NAMALWA (cell line): ENCODE measurements around the gene MVK.
A peak's percentile ranks its signal among the peaks of the same experiment; 100 is the strongest.
"Not testable (repeated sequence)": the region's sequence is repeated elsewhere in the genome, so short reads cannot be mapped to it uniquely, and the experiment has no call there.

Experiments
- DNase-seq: peaks from one replicate; pipeline ENCODE4 v3.0.0-alpha.2; 2015; ENCODE audit warnings: low spot score

MVK gene

DNA sequence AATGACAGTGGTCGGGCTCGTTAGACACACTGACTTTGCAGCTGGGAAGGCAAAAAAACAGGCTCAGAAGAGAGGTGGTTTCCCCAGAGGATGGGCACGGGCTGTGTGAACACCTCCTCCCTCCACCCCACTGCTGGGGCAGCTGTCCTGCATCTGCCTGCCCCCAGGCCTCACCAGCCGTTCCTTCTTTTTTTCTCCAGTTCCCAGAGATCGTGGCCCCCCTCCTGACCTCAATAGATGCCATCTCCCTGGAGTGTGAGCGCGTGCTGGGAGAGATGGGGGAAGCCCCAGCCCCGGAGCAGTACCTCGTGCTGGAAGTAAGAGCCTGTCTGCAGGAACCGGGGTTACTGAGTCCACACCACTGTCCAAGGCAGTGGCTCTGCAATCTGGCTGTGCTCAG, 17.4 kb downstream of the MVK start:
- DNase-seq: no peak

DNA sequence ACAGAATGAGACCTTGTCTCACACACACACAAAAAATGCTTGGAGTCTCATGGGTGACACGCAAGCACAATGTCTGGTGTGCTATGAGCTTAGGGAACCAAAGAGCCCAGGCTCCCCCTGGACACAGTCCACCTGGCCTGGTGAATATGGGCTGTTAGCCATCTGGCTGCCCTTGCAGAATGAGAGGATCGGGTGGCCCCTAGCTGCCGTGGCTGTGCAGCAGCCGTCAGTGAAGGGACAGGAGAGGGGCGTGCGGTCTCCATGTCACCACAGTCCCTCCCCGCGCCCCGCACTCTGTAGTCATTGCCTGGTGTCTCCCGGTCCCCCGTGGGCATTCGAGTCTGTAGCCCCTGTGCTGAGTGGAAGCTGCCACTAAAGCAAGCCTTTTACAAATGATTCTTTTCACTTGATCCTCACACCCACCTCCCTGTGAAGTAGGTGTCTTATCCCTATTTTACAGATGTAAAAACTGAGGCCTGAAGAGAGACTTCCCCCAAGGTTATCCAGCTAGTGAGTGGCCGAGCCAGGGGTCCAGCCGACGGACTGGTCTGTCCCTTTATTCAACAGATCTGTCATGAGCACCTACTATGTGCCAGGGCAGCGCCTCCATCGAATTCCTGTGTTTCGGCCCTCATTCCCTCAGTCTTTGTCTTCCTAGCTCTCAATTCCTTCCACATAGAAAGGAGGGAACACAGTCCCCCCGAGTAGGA, 18.8 kb downstream of the MVK start:
- DNase-seq: no peak

DNA sequence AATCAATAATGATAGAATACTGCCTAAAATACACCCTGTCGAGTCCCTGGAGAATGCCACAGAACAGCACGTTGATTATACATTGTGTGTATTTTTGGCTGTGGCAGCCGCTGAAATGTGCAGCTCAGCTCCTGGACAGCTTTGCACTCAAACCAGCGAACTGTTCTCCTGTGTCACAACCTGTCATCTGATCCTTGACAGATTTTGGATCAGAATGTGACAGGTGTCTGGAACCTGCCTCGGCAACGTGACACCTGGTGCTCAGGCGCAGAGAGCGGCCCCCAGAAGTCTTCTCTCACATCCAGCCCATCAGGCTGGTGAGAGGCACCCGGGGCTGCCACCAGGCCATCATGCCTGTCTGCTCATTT, 19.3 kb downstream of the MVK start:
- no peak for DNase-seq

- no peak for DNase-seq
Measured at GRCh38 chr12:109594556-109595317, 21.1 kb downstream of the MVK start.

DNA sequence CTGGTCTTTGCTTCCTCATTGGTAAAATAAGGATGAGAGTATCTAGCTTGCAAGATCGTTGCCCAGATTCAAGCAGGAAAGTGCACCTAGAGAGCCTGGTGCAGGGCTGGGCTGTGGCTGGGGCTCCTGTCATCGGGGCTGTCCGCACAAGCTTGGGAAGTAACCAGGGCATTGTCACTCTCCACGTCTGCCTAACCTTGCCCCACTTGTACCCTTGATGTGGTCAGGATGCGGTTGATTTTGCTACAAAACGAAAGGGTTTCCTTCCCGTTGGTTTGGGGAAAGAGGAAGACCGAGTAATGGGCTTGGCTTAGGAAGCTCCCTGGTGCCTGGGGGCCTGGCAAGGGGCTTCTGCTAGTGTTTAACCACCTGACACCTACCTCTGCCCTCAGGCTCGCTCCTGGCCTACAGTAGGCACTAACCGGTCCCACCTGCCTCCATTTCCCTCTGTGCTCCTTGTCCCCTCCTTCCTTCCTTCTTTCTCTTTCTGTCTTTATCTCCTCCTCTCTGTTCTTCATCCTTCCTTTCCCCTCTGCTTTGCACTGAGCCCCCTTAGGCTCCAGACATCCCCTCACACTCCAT, 21.8 kb downstream of the MVK start:
- DNase-seq: no peak

DNA sequence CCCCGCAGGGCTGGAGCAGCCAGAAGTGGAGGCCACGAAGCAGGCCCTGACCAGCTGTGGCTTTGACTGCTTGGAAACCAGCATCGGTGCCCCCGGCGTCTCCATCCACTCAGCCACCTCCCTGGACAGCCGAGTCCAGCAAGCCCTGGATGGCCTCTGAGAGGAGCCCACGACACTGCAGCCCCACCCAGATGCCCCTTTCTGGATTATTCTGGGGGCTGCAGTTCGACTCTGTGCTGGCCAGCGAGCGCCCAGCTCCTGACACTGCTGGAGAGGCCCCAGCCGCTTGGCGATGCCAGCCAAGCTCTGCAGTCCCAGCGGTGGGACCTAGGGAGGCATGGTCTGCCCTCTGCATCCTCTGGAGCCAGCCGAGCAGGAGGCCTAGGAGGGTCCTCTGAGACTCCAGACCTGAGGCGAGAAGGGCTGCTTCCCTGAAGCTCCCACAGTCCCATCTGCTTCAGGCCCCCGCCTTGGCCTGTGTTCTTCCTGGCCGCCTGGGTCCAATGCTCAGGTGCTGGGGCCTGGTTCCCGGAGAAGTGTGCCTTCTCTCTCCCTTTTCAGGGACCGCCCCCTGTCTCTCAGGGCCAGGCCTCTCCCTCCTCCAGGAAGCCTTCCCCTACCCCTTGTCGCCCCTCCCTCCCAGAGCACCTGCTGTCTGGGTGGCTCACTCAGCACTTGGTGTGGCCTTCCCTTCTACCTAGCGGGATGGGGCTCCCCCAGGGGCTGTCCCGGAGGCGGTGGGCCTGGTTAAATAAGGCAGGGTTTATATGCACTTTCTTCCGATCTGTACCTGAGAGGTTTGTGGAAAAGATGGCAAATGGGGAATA, 23.0 kb downstream of the MVK start:
- DNase-seq: no peak

DNA sequence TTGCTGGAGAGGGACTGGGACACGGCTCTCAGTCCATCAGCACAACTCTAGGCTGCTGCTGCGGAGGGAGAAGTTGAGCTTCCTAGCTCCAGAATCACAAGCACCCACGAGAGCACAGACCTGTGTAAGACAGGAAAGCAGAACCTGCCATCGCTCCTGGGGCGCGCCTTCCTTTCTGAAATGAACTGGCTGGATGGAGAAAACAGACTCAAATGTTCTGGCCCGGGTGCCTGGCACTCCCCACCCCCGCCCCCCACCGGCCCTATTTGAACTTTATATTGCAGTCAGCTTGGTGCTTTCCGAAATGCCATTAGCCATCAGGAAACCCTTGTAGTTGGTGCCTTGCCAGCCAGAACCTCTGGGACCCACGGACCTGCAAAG, 23.8 kb downstream of the MVK start:
- no peak for DNase-seq

DNA sequence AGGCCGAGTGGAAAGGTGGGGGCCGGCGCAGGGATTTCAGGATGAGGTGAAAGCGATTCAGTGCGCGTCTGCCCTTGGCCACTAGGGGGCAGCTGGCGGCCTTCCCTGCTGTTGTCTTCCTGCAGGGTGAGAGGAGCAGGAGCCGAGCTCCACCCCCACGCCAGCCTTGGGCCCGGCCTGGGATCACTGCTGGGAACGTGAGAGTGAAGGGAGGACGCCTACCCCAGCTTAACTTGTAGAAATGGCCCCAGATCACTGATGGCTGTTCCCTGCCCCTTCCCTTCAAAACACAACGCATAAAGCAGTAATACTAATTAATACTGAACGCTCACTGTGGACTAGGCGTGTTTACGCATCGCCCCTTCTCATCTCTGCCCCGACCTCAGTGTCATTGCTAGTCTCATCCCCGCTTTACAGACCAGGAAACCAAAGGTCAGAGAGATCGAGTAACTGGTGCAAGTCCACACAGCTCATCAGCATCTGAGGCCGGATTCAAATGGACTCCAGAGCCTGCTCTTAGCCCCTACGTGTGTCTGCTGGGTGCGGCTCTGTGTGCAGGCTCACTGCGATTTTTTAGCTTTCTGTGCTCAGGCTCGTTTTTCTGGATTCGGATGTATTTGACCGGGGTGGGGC, 24.3 kb downstream of the MVK start:
- DNase-seq: peak; percentile 64

DNA sequence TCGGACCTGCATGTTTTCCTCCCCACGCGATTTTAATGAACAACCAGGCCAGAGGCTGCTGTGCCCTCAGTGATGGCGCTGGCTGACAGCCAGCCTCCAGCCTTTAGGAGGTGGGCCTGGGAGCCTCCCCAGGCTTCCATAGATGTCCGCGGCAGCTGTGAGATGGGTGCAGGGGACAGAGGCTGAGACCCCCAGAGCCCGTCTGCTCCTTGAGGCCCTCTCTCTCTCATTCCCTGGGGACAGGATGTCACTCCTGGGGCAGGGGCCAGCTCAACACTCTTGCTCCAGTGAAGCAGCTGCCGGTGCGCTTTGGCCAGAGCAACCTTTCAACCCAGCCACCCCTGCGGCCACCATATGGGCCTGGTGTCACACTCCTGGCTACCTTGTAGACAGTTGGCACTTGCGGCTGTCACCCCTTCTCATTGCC, 24.8 kb downstream of the MVK start:
- DNase-seq: no peak

DNA sequence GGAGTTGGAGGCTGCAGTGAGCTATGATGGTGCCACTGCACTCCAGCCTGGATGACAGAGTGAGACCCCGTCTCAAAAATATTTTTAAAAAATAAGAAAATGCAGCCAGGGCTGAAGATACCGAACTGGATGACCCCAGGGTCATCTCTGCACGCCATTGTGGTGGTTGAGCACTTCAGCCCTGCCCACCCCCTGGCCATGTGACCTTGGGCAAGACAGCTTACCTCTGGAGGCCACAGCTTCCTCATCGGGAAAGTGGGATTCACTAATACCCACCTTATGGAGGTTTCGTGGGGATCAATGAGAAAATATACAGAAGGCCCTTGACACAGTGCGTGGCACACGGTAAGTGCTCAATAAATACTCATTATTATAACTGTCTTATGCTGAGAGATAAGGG, 25.5 kb downstream of the MVK start:
- no peak for DNase-seq

DNA sequence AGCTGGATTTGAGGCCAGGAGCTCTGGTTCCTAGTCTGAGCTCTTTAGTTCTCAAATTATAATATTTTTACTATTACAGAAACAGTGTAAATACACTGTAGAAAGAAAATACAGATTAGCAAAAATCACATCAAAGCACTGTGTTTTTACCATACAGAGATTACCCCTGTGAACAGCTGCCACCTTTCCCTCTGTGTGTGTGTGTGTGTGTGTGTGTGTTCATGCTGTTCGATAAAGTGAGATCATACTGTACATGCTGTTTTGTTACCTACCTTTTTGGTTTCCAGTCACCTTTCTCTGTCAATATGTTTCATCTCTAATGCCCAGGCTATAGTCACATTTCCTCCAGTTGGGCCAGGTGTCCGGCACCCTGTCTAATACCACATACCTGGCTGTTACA, 26.9 kb downstream of the MVK start:
- no peak for DNase-seq

DNA sequence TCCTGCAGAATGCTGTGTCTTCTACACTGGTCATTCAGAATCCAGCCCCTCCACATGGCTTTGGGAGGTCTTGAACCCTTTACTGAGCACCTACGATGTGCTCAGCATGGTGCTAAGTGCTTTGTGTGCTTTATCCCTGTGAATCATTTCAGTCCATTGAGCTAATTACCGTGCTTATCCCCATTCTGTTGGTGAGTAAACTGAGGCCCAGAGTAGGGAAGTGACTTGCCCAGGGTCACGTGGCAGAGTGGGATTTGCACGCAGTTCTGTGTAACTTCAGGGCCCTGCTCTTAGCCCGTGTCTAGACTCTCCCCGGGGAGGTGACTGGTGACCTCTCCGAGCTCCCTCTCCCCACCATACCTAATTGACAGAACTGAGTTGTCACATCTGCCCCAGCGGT, 27.4 kb downstream of the MVK start:
- DNase-seq: no peak

DNA sequence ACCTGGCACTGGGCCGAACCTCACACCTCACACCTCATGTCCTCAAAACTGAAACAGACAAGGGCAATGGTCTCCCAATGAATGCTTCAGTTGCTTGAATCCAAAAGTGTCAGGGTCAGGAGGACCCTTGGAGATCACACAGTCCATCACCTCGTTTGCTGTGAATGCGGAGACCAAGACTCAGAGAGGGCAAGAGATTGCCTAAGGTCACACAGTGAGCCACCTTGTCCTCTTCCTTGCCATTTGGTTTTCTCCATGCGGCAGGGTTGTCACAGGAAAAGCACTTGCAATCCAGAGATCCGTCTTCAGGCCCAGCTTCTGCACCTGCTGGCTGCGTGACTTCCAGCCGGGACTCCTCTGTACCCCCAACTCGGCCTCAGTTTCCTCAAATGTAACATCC, 28.0 kb downstream of the MVK start:
- no peak for DNase-seq

DNA sequence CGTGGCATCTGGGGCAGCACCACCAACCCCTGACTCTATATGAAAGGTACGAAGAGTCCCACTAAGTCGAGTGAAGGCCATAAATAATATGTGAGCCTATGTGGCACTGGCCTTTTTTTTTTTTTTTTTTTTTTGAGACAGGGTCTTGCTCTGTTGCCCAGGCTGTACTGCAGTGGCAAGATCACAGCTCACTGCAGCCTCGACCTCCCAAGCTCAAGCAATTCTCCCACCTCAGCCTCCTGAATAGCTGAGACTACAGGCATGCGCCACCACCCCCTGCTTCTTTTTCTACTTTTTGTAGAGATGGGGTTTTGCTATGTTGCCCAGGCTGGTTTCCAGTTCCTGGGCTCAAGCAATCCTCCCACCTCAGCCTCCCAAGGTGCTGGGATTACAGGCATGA, 28.5 kb downstream of the MVK start:
- not testable (repeated sequence) for DNase-seq

- DNase-seq: no peak
Measured at GRCh38 chr12:109604132-109604585, 30.6 kb downstream of the MVK start.

DNA sequence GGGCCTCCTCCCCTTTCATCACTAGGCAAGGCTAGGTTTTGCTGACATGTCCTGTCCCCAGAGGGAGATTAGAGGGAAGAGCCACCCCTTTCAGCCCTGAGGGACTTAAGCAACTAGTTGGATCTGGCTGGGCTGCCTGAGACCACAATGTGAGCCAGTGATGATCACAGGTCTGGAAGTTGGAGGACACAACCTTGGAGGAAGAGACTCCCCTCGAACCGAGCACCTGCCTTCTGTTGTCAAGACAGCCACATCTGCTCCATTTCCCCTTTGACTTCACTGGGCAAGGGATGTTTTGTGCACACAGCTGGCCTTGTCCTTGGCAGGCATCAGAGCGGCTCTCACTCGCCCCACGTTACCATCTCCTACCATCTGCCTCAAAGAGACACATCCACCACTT, 31.4 kb downstream of the MVK start:
- peak; percentile 18 for DNase-seq

DNA sequence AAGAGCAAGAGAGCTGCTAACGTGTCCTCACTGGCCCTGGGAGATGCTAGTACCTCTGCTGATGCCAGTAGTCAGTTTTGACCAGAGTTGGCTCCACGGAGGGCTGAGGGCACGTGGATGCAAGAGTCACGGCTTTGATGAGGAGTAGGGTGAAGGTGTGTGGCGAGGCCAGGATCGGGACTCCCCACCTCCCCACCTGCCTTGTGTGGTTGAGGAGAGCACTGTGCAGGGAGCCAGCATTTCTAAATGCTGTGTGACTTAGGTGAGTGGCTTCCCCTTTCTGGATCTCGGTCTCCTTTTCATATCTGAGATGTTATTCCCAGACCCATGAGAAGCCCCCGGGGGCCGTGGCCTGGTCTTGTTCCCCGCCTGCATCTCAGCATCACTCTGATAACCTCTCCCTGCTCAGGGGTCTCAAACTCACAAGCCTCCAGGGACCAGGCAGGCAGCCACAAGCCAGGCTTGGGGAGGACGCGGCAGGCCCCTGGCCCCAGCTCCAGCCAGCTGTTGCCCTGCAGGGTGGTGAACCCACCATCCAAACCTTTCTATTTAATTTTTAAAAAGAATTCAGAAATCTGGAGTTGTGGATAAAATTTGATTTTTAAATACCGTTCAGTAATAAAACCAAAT, 32.1 kb downstream of the MVK start:
- no peak for DNase-seq

GRCh38 chr12:109606320-109607028, 32.9 kb downstream of the MVK start:
- no peak for DNase-seq

- DNase-seq: no peak
Measured at GRCh38 chr12:109607618-109608017, 34.0 kb downstream of the MVK start.

GRCh38 chr12:109608270-109608669, 34.7 kb downstream of the MVK start:
- DNase-seq: no peak

DNA sequence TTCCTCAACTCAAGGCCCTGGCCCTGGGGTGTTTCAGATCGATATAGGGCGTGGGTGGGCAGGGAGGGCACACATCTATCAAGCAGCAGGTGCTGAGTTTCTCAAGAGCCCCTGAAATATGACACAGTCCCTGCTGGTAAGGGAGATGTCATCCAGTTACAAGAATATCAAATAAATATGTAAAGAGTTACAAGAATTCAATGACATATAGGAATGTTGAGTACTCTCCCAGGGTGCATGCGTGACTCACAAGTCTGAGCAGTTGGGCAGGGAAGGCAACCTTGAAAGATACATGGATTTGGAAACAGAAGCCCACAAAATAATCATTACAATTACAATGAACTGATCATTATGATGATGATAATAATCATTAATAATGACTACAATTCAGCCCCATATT, 35.2 kb downstream of the MVK start:
- no peak for DNase-seq
